ENCODE results near the gene CUX1. TPM values are rescaled to one million over a fixed set of nuclear protein-coding genes. Genes with fewer than 3 reads are reported as not detected.

The CUX1 gene
- total and polyA plus RNA-seq, 2 donors (not counting 1 experiment from before 2014, with no cell fraction given): 22.7 to 38.1 TPM

- no peaks in the 10 kb centered on the region for H3K79me2 ChIP-seq (ENCODE audit: control insufficient read depth, insufficient read depth, low read length)
- H3K27me3 ChIP-seq (ENCODE audit: control insufficient read depth, insufficient read depth, low read length): no peaks in the 10 kb centered on the region
- H3K27ac ChIP-seq (ENCODE audit: insufficient read depth, low read length): no peak overlapping the region
- no peak overlapping the region for H3K9ac ChIP-seq (ENCODE audit: insufficient read depth, low read length)
- no peak for TF ChIP-seq EZH2 (IDR thresholded peaks at IDR 0.05; ENCODE audit: low read length, missing control alignments)
- no peak for TF ChIP-seq CTCF (conservative IDR thresholded peaks at IDR 0.05 in 1 of 2, IDR thresholded peaks at IDR 0.05 in 1 of 2; ENCODE audit: low read depth in 1 of 2, low read length in 2 of 2)
- H3K9me3 ChIP-seq (ENCODE audit: control insufficient read depth, insufficient read depth, low read depth, low read length): no peaks in the 10 kb centered on the region
- no peaks in the 10 kb centered on the region for H4K20me1 ChIP-seq (ENCODE audit: control insufficient read depth, extremely low read depth, insufficient read depth, low read length)
- H3K36me3 ChIP-seq (ENCODE audit: control insufficient read depth, insufficient read depth, low read length): no peaks in the 10 kb centered on the region
- no peak overlapping the region for H3K4me2 ChIP-seq (ENCODE audit: extremely low read depth, insufficient read depth, low read length)
- no peak for DNase-seq (ENCODE audit: low read depth in 2 of 2)
- no peak overlapping the region for H3K4me3 ChIP-seq (replicated peaks in 1 of 4; ENCODE audit: control extremely low read depth in 1 of 4, insufficient read depth in 1 of 4, low read depth in 3 of 4, low read length in 4 of 4)
- no peaks in the 10 kb centered on the region for H3K4me1 ChIP-seq (ENCODE audit: control insufficient read depth, extremely low read depth, insufficient read depth, low read length)
- no peak overlapping the region for H2AFZ ChIP-seq (ENCODE audit: low read length)
Measured at GRCh38 chr7:101963693-101964092, 146.3 kb downstream of the CUX1 start.

DNA sequence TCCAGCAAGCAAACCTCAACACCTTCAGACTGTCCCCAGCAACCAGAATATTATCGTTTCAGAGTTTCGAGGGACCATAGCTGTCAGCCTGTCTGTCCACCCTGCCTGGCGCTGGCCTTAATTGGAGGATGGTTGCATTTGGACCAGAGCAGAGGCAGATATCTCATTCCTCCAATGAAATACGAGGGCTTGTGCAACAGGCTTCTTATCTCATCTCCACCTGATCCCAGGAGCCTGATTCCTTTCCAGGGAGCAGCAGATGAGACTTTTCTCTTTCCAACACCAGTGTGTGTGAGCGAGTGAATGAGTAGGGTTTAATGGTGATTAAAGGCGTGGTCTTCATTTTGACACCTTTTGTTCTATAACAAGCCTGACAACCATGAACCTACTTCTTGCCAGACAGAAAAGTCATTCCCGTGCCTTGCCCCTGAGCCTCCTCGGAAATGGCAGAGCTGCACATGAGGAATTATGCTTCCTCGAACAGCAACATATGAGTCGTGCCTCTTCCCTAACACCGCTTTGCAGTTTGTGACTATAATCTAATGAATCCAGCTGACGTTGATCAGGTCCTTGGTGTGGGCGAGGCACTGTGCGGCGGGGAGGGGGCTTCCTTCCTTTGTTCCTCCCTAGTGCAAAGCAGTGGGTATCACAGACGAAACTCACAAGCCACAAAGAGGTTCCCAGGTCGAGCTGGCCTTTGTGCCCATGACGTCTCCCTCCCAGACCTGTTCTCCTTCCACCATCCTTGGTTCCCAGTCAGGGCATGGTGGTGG lies 147.4 kb downstream of the CUX1 start:
- no peaks in the 10 kb centered on the region for H3K79me2 ChIP-seq (ENCODE audit: control insufficient read depth, insufficient read depth, low read length)

More for the DNA sequence above, 147.4 kb downstream of the CUX1 start:
- H3K9me3 ChIP-seq (ENCODE audit: control insufficient read depth, insufficient read depth, low read depth, low read length): no peaks in the 10 kb centered on the region
- no peaks in the 10 kb centered on the region for H3K4me1 ChIP-seq (ENCODE audit: control insufficient read depth, extremely low read depth, insufficient read depth, low read length)
- H3K4me3 ChIP-seq (replicated peaks in 1 of 4; ENCODE audit: control extremely low read depth in 1 of 4, insufficient read depth in 1 of 4, low read depth in 3 of 4, low read length in 4 of 4): no peak overlapping the region
- H2AFZ ChIP-seq (ENCODE audit: low read length): no peak overlapping the region
- no peak for DNase-seq (ENCODE audit: low read depth in 2 of 2)
- no peak overlapping the region for H3K4me2 ChIP-seq (ENCODE audit: extremely low read depth, insufficient read depth, low read length)
- no peak overlapping the region for H3K27ac ChIP-seq (ENCODE audit: insufficient read depth, low read length)
- no peaks in the 10 kb centered on the region for H3K27me3 ChIP-seq (ENCODE audit: control insufficient read depth, insufficient read depth, low read length)
- H3K36me3 ChIP-seq (ENCODE audit: control insufficient read depth, insufficient read depth, low read length): no peaks in the 10 kb centered on the region
- TF ChIP-seq CTCF (conservative IDR thresholded peaks at IDR 0.05 in 1 of 2, IDR thresholded peaks at IDR 0.05 in 1 of 2; ENCODE audit: low read depth in 1 of 2, low read length in 2 of 2) (no peak), EZH2 (IDR thresholded peaks at IDR 0.05; ENCODE audit: low read length, missing control alignments) (no peak)
- no peak overlapping the region for H3K9ac ChIP-seq (ENCODE audit: insufficient read depth, low read length)
- no peaks in the 10 kb centered on the region for H4K20me1 ChIP-seq (ENCODE audit: control insufficient read depth, extremely low read depth, insufficient read depth, low read length)

Measured in fibroblast of lung (primary cell).